GM11168 (cell line): ENCODE results near the gene PDZD2.
"Not testable (repeated sequence)": the region's sequence is repeated elsewhere in the genome, so short reads cannot be mapped to it uniquely, and the experiment has no call there.

Source experiments
- in situ Hi-C: fragments of 300-500 bp; cut with MboI; formaldehyde crosslinking; loops from one replicate; pipeline ENCODE4 v1.12.0; 2022; ENCODE audit warnings: low sequenced_read_pairs; ENCODE audit not compliant: unreplicated experiment

PDZD2 gene

DNA sequence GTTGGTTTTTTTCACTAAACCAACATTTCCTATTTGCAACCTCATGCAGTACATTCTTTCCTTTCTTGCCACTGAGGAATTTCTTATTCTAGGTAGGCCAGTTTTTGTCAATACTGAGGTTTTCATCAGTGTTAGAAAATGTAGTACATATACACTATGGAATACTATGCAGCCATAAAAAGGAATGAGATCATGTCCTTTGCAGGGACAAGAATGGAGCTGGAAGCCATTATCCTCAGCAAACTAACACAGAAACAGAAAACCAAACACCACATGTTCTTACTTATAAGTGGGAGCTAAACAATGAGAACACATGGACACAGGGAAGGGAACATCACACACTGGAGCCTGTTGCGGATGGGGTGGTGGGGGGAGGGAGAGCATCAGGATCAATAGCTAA is 441.6 kb downstream of the PDZD2 start:
- in situ Hi-C loops = not testable (repeated sequence)

DNA sequence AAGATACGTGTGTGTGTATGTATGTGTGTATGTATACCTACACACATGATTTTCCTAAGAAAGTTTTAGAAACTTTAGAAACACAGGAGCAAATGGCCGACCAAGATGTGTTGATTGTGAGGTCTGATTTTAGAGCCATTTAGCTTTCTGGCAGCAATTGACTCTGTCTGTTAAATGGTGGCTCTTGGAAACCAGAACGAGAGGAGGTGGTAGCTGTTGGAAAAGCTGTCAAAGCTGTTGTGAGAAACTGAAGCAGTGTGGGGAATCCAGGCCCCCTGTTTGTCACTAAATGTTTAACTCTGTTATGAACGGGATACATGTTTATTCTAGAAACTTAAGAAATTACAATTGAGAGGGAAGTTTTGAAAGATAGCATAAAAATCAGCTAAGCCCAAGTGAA is 443.8 kb downstream of the PDZD2 start:
- in situ Hi-C loops = no loop called here

DNA sequence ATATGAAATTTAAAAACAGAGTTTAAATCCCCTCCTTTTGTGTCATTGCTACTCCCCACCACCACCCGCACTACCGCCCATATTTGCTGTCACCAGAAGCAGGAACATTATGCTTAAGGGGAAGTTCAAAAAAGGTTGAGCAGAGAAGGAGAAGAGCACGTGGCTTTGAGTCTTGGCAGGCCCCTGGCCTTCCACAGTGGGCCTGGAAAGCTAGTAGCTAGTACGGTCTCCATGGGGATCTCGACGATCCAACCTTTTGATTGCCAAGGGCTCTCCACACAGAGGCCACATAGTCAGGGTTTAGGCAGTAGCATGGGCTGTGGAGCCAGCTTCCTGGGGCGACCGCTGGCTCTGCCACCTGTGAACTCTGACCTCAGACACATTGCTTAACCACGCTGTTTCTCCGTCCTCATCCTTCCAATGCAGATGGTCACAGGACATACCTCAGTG is 445.1 kb downstream of the PDZD2 start:
- in situ Hi-C loops = no loop called here

DNA sequence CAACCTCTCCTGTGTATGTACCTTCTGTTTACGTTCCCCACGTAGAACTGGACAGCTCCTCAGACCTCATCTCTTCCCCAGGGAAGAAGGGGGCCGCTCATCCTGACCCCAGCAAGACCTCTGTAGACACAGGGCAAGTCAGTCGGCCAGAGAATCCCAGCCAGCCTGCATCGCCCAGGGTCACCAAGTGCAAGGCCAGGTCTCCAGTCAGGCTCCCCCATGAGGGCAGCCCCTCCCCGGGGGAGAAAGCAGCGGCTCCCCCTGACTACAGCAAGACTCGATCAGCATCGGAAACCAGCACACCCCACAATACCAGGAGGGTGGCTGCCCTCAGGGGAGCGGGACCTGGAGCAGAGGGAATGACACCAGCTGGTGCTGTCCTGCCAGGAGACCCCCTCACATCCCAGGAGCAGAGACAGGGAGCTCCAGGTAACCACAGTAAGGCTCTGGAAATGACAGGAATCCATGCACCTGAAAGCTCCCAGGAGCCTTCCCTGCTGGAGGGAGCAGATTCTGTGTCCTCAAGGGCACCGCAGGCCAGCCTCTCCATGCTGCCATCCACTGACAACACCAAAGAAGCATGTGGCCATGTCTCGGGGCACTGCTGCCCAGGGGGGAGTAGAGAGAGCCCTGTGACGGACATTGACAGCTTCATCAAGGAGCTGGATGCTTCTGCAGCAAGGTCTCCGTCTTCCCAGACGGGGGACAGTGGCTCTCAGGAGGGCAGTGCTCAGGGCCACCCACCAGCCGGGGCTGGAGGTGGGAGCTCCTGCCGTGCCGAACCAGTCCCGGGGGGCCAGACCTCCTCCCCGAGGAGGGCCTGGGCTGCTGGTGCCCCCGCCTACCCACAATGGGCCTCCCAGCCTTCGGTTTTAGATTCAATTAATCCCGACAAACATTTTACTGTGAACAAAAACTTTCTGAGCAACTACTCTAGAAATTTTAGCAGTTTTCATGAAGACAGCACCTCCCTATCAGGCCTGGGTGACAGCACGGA is 448.5 kb downstream of the PDZD2 start:
- in situ Hi-C loops = no loop called here

DNA sequence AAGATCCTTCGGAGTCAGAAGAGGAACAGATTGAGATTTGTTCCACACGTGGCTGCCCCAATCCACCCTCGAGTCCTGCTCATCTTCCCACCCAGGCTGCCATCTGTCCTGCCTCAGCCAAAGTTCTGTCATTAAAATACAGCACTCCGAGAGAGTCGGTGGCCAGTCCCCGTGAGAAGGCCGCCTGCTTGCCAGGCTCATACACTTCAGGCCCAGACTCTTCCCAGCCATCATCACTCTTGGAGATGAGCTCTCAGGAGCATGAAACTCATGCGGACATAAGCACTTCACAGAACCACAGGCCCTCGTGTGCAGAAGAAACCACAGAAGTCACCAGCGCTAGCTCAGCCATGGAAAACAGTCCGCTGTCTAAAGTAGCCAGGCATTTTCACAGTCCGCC is 449.3 kb downstream of the PDZD2 start:
- in situ Hi-C loops = no loop called here

DNA sequence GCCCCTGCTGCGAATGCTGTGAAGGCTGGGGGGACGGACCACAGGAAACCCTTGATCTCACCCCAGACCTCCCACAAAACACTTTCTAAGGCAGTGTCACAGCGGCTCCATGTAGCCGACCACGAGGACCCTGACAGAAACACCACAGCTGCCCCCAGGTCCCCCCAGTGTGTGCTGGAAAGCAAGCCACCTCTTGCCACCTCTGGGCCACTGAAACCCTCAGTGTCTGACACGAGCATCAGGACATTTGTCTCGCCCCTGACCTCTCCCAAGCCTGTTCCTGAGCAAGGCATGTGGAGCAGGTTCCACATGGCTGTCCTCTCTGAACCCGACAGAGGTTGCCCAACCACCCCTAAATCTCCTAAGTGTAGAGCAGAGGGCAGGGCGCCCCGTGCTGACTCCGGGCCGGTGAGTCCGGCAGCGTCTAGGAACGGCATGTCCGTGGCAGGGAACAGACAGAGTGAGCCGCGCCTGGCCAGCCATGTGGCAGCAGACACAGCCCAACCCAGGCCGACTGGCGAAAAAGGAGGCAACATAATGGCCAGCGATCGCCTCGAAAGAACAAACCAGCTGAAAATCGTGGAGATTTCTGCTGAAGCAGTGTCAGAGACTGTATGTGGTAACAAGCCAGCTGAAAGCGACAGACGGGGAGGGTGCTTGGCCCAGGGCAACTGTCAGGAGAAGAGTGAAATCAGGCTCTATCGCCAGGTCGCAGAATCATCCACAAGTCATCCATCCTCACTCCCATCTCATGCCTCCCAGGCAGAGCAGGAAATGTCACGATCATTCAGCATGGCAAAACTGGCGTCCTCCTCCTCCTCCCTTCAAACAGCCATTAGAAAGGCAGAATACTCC is 450.4 kb downstream of the PDZD2 start:
- in situ Hi-C loops = no loop called here

DNA sequence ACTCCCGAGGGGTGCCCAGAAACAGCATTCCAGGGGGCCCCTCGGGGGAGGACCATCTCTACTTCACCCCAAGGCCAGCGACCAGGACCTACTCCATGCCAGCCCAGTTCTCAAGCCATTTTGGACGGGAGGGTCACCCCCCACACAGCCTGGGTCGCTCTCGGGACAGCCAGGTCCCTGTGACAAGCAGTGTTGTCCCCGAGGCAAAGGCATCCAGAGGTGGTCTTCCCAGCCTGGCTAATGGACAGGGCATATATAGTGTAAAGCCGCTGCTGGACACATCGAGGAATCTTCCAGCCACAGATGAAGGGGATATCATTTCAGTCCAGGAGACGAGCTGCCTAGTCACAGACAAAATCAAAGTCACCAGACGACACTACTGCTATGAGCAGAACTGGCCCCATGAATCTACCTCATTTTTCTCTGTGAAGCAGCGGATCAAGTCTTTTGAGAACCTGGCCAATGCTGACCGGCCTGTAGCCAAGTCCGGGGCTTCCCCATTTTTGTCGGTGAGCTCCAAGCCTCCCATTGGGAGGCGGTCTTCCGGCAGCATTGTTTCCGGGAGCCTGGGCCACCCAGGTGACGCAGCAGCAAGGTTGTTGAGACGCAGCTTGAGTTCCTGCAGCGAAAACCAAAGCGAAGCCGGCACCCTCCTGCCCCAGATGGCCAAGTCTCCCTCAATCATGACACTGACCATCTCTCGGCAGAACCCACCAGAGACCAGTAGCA is 451.3 kb downstream of the PDZD2 start:
- in situ Hi-C loops = loop anchor here (10.0 kb wide), 1 partner anchor 515 kb away; no protein-coding TSS in a partner anchor

DNA sequence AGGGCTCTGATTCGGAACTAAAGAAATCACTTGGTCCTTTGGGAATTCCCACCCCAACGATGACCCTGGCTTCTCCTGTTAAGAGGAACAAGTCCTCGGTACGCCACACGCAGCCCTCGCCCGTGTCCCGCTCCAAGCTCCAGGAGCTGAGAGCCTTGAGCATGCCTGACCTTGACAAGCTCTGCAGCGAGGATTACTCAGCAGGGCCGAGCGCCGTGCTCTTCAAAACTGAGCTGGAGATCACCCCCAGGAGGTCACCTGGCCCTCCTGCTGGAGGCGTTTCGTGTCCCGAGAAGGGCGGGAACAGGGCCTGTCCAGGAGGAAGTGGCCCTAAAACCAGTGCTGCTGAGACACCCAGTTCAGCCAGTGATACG is 451.8 kb downstream of the PDZD2 start:
- in situ Hi-C loops = loop anchor here (10.0 kb wide), 1 partner anchor 516 kb away; no protein-coding TSS in a partner anchor

DNA sequence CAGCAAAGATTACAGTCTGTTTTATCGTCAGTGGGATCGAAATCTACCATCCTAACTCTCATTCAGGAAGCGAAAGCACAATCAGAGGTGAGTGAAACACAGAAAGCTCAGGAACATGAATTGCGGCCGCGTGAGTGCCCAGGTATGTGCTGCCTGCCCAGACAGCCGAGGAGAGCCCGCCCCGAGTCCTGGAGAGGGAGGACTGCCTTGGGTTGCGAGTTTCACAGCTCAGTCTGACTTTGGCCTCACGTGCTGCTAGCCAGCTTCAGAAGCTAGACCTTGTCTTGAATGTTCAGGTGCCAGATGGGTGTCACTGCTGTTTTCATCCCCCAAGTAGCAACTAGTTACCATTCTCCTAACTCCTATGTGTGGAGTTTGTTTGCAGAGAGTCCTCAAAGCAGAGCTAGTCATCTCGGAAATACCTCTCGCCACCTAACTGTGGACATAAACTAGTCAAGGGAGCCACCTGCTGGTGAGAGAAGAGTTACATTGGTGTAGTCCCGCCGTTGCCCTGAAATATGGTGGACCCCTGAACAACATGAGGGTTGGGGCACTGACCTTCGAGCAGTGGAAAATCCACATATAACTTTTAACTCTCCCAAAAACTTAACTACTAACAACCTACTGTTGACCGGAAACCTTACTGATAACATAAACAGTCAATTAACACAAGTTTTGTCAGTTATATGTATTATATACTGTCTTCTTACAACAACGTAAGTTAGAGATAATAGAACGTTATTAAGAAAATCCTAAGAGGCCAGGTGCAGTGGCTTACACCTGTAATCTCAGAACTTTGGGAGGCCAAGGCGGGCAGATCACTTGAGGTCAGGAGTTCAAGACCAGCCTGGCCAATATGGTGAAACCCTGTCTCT is 454.2 kb downstream of the PDZD2 start:
- in situ Hi-C loops = loop anchor here (10.0 kb wide), 1 partner anchor 518 kb away; no protein-coding TSS in a partner anchor

DNA sequence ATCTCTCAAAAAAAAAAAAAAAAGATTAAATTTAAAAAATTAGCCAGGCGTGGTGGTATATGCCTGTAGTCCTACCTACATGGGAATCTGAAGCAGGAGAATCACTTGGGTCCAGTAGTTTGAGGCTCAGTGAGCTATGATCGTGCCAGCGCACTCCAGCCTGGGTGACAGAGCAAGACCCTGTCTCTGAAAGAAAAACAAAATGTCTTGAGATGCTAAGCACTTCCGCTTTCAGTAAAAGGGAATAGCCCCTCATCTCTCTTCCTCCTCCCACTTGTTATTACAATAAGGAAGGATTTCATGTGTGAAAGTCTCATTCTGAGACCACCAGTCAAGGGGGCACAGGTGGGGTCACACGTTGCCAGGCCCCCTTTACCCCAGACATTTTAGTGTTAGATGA is 455.8 kb downstream of the PDZD2 start:
- in situ Hi-C loops = loop anchor here (10.0 kb wide), 1 partner anchor 520 kb away; no protein-coding TSS in a partner anchor

DNA sequence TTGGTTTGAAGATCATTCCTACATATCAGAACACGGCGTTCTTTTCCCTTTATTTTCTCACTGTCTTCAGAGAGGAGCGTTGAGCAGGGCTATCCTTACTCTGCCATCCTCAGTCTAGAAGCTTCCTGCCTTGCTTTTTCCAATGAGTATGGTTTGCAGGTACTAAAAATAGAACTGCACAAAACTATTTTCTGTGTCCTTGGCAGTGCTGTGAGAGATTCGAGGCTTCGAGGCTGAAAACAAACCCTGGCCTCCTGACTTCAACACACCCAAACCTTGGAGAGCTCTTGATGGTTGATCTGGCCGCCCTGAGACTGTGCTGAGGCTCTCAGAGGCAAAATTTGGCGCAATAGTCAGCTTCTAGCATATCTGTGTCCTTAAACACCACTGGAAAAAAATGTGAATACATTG is 456.3 kb downstream of the PDZD2 start:
- in situ Hi-C loops = loop anchor here (10.0 kb wide), 1 partner anchor 520 kb away; no protein-coding TSS in a partner anchor

DNA sequence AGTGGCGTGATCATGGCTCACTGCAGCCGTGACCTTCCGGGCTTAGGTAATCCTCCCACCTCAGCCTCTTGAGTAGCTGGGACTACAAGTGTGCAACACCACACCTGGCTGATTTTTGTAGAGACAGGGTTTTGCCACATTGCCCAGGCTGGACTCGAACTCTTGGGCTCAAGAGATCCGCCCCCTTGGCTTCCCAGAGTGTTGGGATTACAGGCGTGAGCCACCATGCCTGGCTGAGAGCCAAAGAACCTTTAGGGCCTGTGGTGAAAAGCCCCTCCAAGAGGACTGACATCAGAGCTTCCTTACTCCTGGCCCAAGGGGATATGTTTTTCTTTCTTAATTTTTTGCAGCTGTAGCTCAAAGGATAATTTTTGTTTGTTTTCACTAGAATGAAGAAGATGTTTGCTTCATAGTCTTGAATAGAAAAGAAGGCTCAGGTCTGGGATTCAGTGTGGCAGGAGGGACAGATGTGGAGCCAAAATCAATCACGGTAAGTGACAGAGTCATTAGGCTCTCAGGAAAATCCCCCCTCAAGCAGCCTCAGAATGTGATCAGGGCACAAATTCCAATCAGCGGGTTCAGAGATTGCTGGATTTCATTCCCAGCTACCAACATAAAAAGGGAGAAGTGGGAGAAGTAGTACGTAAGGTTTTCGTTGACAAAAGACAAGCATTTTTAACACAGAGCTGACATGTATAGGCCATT is 458.1 kb downstream of the PDZD2 start:
- in situ Hi-C loops = loop anchor here (10.0 kb wide), 1 partner anchor 522 kb away; no protein-coding TSS in a partner anchor

DNA sequence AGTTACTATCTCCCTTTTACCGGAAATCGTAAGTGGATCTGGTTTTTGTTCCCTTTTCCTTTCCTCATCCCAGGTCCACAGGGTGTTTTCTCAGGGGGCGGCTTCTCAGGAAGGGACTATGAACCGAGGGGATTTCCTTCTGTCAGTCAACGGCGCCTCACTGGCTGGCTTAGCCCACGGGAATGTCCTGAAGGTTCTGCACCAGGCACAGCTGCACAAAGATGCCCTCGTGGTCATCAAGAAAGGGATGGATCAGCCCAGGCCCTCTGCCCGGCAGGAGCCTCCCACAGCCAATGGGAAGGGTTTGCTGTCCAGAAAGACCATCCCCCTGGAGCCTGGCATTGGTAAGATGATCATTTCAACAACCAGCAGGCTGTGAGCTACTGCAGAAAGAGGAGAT is 459.4 kb downstream of the PDZD2 start:
- in situ Hi-C loops = loop anchor here (10.0 kb wide), 1 partner anchor 523 kb away; no protein-coding TSS in a partner anchor

DNA sequence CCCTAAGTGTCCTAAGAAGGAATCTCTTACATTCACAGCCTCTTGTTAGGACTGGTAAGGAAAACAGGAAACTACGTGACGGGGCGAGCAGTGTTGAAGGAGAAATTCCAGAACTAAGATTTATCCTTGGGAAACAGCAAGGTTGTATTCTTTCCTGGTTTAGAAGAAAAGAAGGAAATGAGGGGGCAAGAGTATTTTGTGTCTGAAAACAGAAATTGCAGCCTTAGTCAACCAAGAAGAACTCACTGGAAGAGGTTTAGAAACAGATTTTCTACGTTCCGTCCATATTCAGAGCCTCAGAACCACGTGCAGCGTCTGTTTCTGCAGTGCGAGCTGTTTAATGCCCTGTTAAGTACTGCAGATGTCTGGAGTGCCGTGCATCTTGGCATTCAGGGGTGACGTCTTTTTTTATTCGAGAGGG is 460.0 kb downstream of the PDZD2 start:
- in situ Hi-C loops = loop anchor here (10.0 kb wide), 1 partner anchor 524 kb away; no protein-coding TSS in a partner anchor

DNA sequence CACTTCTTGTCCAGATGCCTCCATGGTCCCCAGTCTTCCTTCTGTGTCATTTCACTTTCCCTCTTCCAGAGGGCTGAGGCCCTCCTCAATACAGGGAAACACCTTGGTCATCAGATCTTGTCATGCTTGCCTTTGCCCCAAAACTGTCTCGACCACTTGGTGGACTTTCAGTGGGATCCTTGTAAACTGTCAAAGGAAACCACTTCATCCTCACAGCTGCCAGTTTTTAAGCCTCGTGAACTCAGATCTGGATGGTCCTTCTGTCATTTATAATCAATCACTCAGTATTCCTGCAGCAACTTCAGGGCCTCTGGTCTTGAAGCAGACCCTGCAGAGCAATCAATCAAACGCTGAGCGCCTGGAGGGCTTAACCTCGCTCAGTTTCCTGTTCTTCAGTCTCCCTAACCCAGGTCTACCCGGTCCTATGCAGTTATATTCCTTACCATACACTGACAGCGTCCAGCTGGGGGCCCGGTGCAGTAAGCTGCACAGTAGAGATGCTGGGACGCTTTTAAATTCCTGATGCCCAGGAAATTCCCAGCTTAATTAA is 460.6 kb downstream of the PDZD2 start:
- in situ Hi-C loops = loop anchor here (10.0 kb wide), 1 partner anchor 525 kb away; no protein-coding TSS in a partner anchor

DNA sequence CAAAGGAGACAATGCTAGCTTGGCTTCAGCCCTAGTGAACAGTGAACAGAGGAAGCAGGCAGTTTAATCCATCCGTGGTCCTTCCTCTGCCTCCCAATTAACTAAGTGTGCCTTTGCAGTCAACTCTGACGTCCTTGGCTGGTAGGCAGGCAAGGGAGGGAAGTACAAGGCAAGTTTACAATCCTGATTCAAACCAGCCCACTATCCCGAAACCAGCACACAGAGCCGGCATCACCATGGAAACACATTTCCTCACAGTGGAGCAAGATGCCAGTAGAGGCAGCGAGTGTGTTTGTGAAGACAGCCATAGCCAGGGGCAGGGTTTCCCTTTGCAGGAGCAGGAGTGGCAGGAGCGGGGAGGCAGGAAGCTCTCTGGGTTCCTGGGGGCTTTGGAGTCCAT is 461.3 kb downstream of the PDZD2 start:
- in situ Hi-C loops = no loop called here

DNA sequence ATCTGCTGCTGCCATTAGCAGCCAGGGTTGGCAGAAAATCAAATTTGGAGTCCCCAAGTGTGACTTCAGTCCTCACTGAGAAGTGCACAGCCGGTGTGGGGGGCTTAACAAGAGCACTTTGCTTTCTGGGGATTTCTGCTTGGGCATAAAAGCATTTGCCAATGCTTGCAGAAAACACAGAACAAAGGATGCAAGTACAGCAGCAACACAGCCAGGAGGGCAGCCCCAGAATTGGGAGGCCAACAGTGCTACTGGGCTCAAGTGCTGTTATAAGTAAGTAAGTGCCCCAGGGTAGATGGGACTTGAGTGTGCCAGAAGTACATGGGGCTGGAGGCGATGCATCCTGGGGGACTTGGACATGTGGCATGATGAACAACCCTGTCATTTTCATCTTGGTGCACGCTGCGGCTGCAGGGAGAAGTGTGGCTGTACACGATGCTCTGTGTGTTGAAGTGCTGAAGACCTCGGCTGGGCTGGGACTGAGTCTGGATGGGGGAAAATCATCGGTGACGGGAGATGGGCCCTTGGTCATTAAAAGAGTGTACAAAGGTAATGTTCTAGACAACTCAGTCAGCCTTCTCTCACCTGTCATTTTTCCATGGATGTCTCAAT is 461.9 kb downstream of the PDZD2 start:
- in situ Hi-C loops = no loop called here
